ENCODE data around the gene ALKBH8. TPM values are rescaled to one million over a fixed set of nuclear protein-coding genes. Genes with fewer than 3 reads are reported as not detected.
A peak's percentile ranks its signal among the peaks of the same experiment; 100 is the strongest.

The ALKBH8 gene
- total RNA-seq, 1 experiment from 2014 or later, result 9.1 TPM

DNA sequence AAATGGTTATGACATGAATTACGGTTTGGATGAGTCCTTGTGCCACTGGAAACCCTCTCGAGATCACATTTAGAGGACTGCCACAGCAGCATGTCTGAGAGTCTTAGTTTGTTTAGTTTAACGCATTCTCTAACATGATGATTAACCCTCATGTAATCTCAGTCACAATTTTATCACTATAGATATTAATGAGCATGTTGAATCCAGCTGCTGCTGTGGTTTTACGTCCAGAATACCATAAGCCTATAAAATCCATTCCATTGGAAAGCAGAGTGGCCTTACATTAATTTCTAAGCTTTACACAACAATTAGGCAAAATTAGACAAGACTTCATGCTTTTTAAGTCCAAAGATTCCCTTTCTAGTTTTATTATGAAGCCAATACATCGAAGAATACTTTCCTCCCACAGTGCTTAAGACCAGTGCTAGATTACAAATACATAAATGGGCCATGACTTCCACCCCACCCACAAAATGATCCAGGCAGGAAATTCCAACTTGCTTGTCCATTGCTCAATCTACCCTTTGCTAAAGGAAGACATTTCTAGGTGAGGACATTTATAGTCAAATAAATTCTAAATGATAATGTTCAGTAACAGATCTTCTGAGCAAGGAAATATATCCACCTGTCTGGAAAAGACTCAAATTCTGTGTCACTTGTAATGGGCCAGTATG lies 21.9 kb upstream of the ALKBH8 start:
- no peak overlapping the region for H3K27ac ChIP-seq (ENCODE audit: low read length)
- DNase-seq (ENCODE audit: low read depth, low spot score) (no peak), ATAC-seq (no peak)
- peaks cover 7% of the 10 kb centered on the region; the same call in 1 of the 2 replicates for H3K27me3 ChIP-seq (ENCODE audit: control insufficient read depth, insufficient read depth, low read length)
- H3K4me3 ChIP-seq (ENCODE audit: low read depth in 2 of 2, low read length in 2 of 2), result no peak overlapping the region
- peaks cover 6% of the 10 kb centered on the region; the same call in 1 of the 2 replicates for H3K4me1 ChIP-seq (ENCODE audit: control insufficient read depth, insufficient read depth, low read length)
- in situ Hi-C loops (cut with HindIII; ENCODE audit: low pct_unique_long_range_greater_than_20kb, low sequenced_read_pairs), result no loop called here
- ChIA-PET POLR2A (no interaction called here), CTCF (no interaction called here)
- intact Hi-C loops (cut with micrococcal nuclease; ENCODE audit: unreplicated experiment), result no loop called here
- no peaks in the 10 kb centered on the region for H3K36me3 ChIP-seq (ENCODE audit: control insufficient read depth, insufficient read depth, low read length)
- BruUV-seq (replicated peaks), result no TSS peak
- no peak for TF ChIP-seq POLR2AphosphoS5 (IDR thresholded peaks at IDR 0.05; ENCODE audit: low read depth, low read length)
- TF ChIP-seq SIN3A (IDR thresholded peaks at IDR 0.05; ENCODE audit: borderline replicate concordance, insufficient read depth, low read depth, low read length), result no peak
- TF ChIP-seq, protein P1, sequence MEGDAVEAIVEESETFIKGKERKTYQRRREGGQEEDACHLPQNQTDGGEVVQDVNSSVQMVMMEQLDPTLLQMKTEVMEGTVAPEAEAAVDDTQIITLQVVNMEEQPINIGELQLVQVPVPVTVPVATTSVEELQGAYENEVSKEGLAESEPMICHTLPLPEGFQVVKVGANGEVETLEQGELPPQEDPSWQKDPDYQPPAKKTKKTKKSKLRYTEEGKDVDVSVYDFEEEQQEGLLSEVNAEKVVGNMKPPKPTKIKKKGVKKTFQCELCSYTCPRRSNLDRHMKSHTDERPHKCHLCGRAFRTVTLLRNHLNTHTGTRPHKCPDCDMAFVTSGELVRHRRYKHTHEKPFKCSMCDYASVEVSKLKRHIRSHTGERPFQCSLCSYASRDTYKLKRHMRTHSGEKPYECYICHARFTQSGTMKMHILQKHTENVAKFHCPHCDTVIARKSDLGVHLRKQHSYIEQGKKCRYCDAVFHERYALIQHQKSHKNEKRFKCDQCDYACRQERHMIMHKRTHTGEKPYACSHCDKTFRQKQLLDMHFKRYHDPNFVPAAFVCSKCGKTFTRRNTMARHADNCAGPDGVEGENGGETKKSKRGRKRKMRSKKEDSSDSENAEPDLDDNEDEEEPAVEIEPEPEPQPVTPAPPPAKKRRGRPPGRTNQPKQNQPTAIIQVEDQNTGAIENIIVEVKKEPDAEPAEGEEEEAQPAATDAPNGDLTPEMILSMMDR (IDR thresholded peaks at IDR 0.05), result no peak
- TF ChIP-seq REST (IDR thresholded peaks at IDR 0.05; ENCODE audit: insufficient read depth in 1 of 2, low read depth in 2 of 2, low read length in 1 of 2), result no peak
- TF ChIP-seq TCF7L2 (IDR thresholded peaks at IDR 0.05; ENCODE audit: low read depth, low read length), result no peak
- no peaks in the 10 kb centered on the region for H3K9me3 ChIP-seq (ENCODE audit: control insufficient read depth, insufficient read depth, low read depth, low read length)

DNA sequence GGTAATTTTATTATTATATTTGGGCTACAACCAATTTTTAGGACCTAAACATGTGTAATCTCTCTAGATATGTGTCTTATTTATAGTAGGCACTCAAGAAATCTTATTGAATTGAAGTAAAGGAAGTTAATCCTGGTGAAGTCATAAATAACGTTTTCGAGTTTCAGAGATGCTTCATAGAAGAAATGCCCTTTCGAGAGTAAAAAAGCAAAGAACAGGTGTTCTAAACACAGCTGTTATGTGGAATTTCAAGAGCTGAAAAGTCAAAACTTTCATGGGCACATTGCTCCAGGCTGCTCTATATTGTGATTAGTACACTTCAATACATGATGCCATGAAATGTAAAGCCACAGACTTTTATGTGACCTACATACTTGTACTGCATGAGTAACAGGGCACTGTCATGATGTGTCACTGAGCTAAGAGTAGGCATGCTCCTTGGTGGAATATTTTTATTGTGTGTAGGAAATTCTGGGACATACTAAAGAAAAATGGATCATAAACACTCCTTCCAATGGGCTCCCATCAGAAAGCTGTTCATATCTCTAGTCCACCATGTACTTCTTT lies 18.2 kb upstream of the ALKBH8 start:
- in situ Hi-C loops (cut with HindIII; ENCODE audit: low pct_unique_long_range_greater_than_20kb, low sequenced_read_pairs), result no loop called here
- Histone ChIP-seq H3K36me3 (ENCODE audit: control insufficient read depth, insufficient read depth, low read length) (no peaks in the 10 kb centered on the region), H3K9me3 (ENCODE audit: control insufficient read depth, insufficient read depth, low read depth, low read length) (no peaks in the 10 kb centered on the region), H3K27ac (ENCODE audit: low read length) (no peak overlapping the region), H3K4me3 (ENCODE audit: low read depth in 2 of 2, low read length in 2 of 2) (no peak overlapping the region), H3K27me3 (ENCODE audit: control insufficient read depth, insufficient read depth, low read length) (no peaks in the 10 kb centered on the region; the same call in 1 of the 2 replicates), H3K4me1 (ENCODE audit: control insufficient read depth, insufficient read depth, low read length) (no peaks in the 10 kb centered on the region)
- TF ChIP-seq POLR2AphosphoS5 (IDR thresholded peaks at IDR 0.05; ENCODE audit: low read depth, low read length) (no peak), TCF7L2 (IDR thresholded peaks at IDR 0.05; ENCODE audit: low read depth, low read length) (no peak), REST (IDR thresholded peaks at IDR 0.05; ENCODE audit: insufficient read depth in 1 of 2, low read depth in 2 of 2, low read length in 1 of 2) (no peak), SIN3A (IDR thresholded peaks at IDR 0.05; ENCODE audit: borderline replicate concordance, insufficient read depth, low read depth, low read length) (no peak)
- TF ChIP-seq, protein P1 (IDR thresholded peaks at IDR 0.05), result no peak
- BruUV-seq (replicated peaks), result no TSS peak
- ChIA-PET CTCF (no interaction called here), POLR2A (no interaction called here)
- ATAC-seq, result peak; percentile 60; the same call in 1 of the 2 replicates
- peak; percentile 75 for DNase-seq (ENCODE audit: low read depth, low spot score)
- intact Hi-C loops (cut with micrococcal nuclease; ENCODE audit: unreplicated experiment), result no loop called here

Data from Panc1 (cell line).